Liver (tissue), 9 donors: Measurements from ENCODE around the gene INTS6. TPM values are rescaled to one million over a fixed set of nuclear protein-coding genes. Genes with fewer than 3 reads are reported as not detected.

Source experiments
- DNase-seq: peaks from one replicate; pipeline ENCODE4 v3.0.0-alpha.2; 2017; ENCODE audit warnings: low spot score
- H3K27ac ChIP-seq, 2 donors: one replicate each; pipeline ENCODE4 v1.7.0; 2013; ENCODE audit warnings: inconsistent platforms in 2 of 2, low read length in 2 of 2, control low read depth in 1 of 2, low read depth in 1 of 2, mild to moderate bottlenecking in 1 of 2
- H3K27me3 ChIP-seq, 4 donors: one replicate each; pipeline versions ENCODE4 v1.6.1 to v1.7.0; 2013; ENCODE audit warnings: low read length in 3 of 4, inconsistent platforms in 1 of 4, mild to moderate bottlenecking in 1 of 4, moderate library complexity in 1 of 4; ENCODE audit not compliant: control insufficient read depth in 4 of 4, insufficient read depth in 4 of 4
- H3K36me3 ChIP-seq, 4 donors: one replicate each; pipeline versions ENCODE4 v1.6.1 to v1.7.0; 2013; ENCODE audit warnings: low read length in 3 of 4, mild to moderate bottlenecking in 3 of 4, low read depth in 1 of 4, moderate library complexity in 1 of 4; ENCODE audit not compliant: control insufficient read depth in 4 of 4, insufficient read depth in 3 of 4
- H3K4me1 ChIP-seq, 4 donors: one replicate each; pipeline versions ENCODE4 v1.6.1 to v1.7.0; 2013; ENCODE audit warnings: low read length in 3 of 4, mild to moderate bottlenecking in 3 of 4, moderate library complexity in 1 of 4; ENCODE audit not compliant: control insufficient read depth in 4 of 4, insufficient read depth in 4 of 4
- H3K4me3 ChIP-seq, 3 donors: one replicate each; pipeline versions ENCODE4 v1.6.1 to v1.7.0; 2013; ENCODE audit warnings: low read length in 3 of 3, control low read depth in 1 of 3, low read depth in 1 of 3, mild to moderate bottlenecking in 1 of 3
- H3K9ac ChIP-seq, 2 donors: one replicate each; pipeline ENCODE4 v1.7.0; 2013; ENCODE audit warnings: low read length in 2 of 2, mild to moderate bottlenecking in 2 of 2, moderate library complexity in 2 of 2, control low read depth in 1 of 2, low read depth in 1 of 2
- H3K9me3 ChIP-seq, 4 donors: one replicate each; pipeline versions ENCODE4 v1.6.1 to v1.7.0; 2013; ENCODE audit warnings: low read length in 3 of 4; ENCODE audit not compliant: control insufficient read depth in 4 of 4
- EGR1 ChIP-seq, 2 donors: IDR thresholded peaks; 2 replicates each; pipeline ENCODE4 v1.6.1; 2016 to 2018; ENCODE audit warnings: antibody characterized with exemption in 2 of 2, low read depth in 2 of 2
- FOXA1 ChIP-seq: IDR thresholded peaks from 2 replicates; pipeline ENCODE4 v1.6.1; 2016; ENCODE audit warnings: antibody characterized with exemption
- FOXA2 ChIP-seq: IDR thresholded peaks from 2 replicates; pipeline ENCODE4 v1.6.1; 2016; ENCODE audit warnings: antibody characterized with exemption
- GABPA ChIP-seq, 2 donors: IDR thresholded peaks in 1 of 2; conservative IDR thresholded peaks in 1 of 2; 2 replicates each; pipeline ENCODE4 v1.6.1; 2016; ENCODE audit warnings: antibody characterized with exemption in 2 of 2, mild to moderate bottlenecking in 1 of 2, moderate library complexity in 1 of 2
- HNF4A ChIP-seq, 2 donors: conservative IDR thresholded peaks; 2 replicates each; pipeline ENCODE4 v1.6.1; 2016; ENCODE audit warnings: antibody characterized with exemption in 2 of 2, mild to moderate bottlenecking in 2 of 2
- JUND ChIP-seq, 2 donors: IDR thresholded peaks; 2 replicates each; pipeline ENCODE4 v1.6.1; 2016; ENCODE audit warnings: antibody characterized with exemption in 2 of 2
- RXRA ChIP-seq, 2 donors: IDR thresholded peaks; 2 replicates each; pipeline ENCODE4 v1.6.1; 2017 to 2018; ENCODE audit warnings: antibody characterized with exemption in 2 of 2, mild to moderate bottlenecking in 1 of 2
- TAF1 ChIP-seq: conservative IDR thresholded peaks from 2 replicates; pipeline ENCODE4 v1.6.1; 2016; ENCODE audit warnings: antibody characterized with exemption, mild to moderate bottlenecking
- YY1 ChIP-seq: IDR thresholded peaks from 2 replicates; pipeline ENCODE4 v1.6.1; 2016; ENCODE audit warnings: antibody characterized with exemption, mild to moderate bottlenecking
- WGBS: extraction: QIAGEN DNeasy Blood & Tissue Kit; methylation state at CpG from one replicate; pipeline ENCODE4 v1.1.7; 2013; 5-methylcytosine and 5-hydroxymethylcytosine counted together
- polyA plus RNA-seq, 2 donors: library from polyadenylated mRNA; stranded (reverse) in 1 of 2; unstranded in 1 of 2; fragments of 200-250 nt in 1 of 2; fragments of >200 nt in 1 of 2; fragmentation: Nextera tagmentation in 1 of 2; extraction: Ambion mirVana in 1 of 2; gene quantifications; one replicate each; pipeline versions ENCODE4 v1.2.1 to v1.2.3, GENCODE V29; 2013 to 2015
- total RNA-seq, 2 donors: library from RNA; depleted of rRNA; stranded (reverse); fragments of >200 nt; gene quantifications; one replicate each; pipeline ENCODE4 v1.2.3, GENCODE V29; 2014
- TF ChIP-seq, protein P1 (sequence below): IDR thresholded peaks from 2 replicates; pipeline ENCODE4 v1.6.1; 2016; ENCODE audit warnings: antibody characterized with exemption
- TF ChIP-seq, protein P2 (sequence below): IDR thresholded peaks from 2 replicates; pipeline ENCODE4 v1.6.1; 2016; ENCODE audit warnings: antibody characterized with exemption
- TF ChIP-seq, protein P3 (sequence below): fragments of 150-350 bp; IDR thresholded peaks from 2 replicates; pipeline ENCODE4 v1.5.1; 2017; ENCODE audit warnings: improper control_type of control experiment, low read depth, low read length; ENCODE audit not compliant: missing input control
- TF ChIP-seq, protein P4 (sequence below): IDR thresholded peaks from 2 replicates; pipeline ENCODE4 v1.6.1; 2016; ENCODE audit warnings: antibody characterized with exemption
- donor health status: healthy.
- donor health status: healthy.
- donor health status: healthy.
- donor health status: healthy.
- donor health status: healthy.

Gene INTS6
- total and polyA plus RNA-seq, 4 donors = 11.4 to 61.4 (median 18.8) TPM

DNA sequence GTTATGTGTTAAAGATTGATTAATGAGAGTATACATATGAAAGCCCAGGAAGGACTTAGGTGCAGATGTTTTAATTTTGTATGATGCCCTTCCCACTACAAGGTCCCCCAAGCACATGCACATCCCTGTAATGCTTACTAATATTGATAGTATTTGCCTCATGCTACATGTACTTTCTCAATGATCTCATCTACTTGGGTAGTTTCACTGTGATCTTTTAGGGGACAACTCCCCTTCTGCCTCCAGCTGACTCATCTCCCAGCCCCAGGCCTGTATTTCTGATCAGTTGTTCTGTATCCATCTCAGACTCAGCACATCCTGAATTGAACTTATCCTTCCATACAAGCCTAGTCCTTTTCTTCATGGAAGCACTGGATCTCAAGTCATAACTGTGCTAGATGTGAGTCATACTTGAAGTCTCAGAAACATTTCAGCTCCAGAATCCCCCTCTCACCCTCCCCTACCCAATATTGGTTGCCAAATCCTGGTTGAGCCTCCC is 49.4 kb upstream of the INTS6 start:
- Histone ChIP-seq H3K9me3 (no peaks in the 10 kb centered on the region), H3K4me1 (peaks cover 3 to 12% (median 8%) of the 10 kb centered on the region in 4 donors), H3K27ac (no peak overlapping the region), H3K9ac (no peak overlapping the region), H3K27me3 (no peaks in the 10 kb centered on the region), H3K4me3 (no peak overlapping the region), H3K36me3 (no peaks in the 10 kb centered on the region)
- no peak for DNase-seq
- TF ChIP-seq, protein P1, sequence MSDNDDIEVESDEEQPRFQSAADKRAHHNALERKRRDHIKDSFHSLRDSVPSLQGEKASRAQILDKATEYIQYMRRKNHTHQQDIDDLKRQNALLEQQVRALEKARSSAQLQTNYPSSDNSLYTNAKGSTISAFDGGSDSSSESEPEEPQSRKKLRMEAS = no peak
- TF ChIP-seq TAF1 (no peak), GABPA (IDR thresholded peaks at IDR 0.05 in 1 of 2, conservative IDR thresholded peaks at IDR 0.05 in 1 of 2) (no peak)
- TF ChIP-seq, protein P2, sequence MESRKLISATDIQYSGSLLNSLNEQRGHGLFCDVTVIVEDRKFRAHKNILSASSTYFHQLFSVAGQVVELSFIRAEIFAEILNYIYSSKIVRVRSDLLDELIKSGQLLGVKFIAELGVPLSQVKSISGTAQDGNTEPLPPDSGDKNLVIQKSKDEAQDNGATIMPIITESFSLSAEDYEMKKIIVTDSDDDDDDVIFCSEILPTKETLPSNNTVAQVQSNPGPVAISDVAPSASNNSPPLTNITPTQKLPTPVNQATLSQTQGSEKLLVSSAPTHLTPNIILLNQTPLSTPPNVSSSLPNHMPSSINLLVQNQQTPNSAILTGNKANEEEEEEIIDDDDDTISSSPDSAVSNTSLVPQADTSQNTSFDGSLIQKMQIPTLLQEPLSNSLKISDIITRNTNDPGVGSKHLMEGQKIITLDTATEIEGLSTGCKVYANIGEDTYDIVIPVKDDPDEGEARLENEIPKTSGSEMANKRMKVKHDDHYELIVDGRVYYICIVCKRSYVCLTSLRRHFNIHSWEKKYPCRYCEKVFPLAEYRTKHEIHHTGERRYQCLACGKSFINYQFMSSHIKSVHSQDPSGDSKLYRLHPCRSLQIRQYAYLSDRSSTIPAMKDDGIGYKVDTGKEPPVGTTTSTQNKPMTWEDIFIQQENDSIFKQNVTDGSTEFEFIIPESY = no peak

DNA sequence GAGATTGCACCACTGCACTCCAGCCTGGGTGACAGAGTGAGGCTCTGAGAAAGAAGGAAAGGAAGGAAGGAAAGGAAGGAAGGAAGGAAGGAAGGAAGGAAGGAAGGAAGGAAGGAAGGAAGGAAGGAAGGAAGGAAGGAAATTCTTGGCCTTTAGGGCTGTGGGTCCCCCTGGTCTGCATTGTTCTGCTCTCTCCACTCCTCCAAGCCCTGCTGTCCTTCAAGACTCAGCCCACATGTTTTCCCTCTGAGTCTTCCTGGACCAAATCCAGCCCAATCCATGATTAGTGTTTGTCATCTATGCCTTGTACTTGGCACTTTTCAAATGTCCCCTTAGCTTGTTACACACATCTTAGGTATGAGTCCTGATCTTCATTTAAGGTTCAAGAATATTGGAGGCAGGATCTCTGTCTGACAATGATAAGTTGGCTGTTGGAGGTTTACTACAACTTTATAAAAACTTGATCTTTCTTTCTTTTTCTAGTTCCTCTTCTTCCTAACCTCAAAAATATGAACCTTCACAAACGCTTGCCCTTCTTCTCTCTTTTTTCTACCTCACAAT is 48.8 kb upstream of the INTS6 start:
- Histone ChIP-seq H3K4me1 (peaks cover 3 to 12% (median 8%) of the 10 kb centered on the region in 4 donors), H3K27me3 (no peaks in the 10 kb centered on the region), H3K9ac (no peak overlapping the region), H3K4me3 (no peak overlapping the region), H3K27ac (no peak overlapping the region), H3K9me3 (no peaks in the 10 kb centered on the region), H3K36me3 (no peaks in the 10 kb centered on the region)
- DNase-seq = no peak
- TF ChIP-seq, protein P2 = no peak
- TF ChIP-seq, protein P3, sequence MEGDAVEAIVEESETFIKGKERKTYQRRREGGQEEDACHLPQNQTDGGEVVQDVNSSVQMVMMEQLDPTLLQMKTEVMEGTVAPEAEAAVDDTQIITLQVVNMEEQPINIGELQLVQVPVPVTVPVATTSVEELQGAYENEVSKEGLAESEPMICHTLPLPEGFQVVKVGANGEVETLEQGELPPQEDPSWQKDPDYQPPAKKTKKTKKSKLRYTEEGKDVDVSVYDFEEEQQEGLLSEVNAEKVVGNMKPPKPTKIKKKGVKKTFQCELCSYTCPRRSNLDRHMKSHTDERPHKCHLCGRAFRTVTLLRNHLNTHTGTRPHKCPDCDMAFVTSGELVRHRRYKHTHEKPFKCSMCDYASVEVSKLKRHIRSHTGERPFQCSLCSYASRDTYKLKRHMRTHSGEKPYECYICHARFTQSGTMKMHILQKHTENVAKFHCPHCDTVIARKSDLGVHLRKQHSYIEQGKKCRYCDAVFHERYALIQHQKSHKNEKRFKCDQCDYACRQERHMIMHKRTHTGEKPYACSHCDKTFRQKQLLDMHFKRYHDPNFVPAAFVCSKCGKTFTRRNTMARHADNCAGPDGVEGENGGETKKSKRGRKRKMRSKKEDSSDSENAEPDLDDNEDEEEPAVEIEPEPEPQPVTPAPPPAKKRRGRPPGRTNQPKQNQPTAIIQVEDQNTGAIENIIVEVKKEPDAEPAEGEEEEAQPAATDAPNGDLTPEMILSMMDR = no peak
- TF ChIP-seq, protein P1 = no peak
- TF ChIP-seq GABPA (IDR thresholded peaks at IDR 0.05 in 1 of 2, conservative IDR thresholded peaks at IDR 0.05 in 1 of 2) (no peak), TAF1 (no peak), RXRA (IDR thresholded peaks at IDR 0.05) (no peak)
- TF ChIP-seq, protein P4, sequence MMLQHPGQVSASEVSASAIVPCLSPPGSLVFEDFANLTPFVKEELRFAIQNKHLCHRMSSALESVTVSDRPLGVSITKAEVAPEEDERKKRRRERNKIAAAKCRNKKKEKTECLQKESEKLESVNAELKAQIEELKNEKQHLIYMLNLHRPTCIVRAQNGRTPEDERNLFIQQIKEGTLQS = no peak
- 79% methylated on average over 1 of the region's 1 CpG for whole genome bisulfite sequencing

DNA sequence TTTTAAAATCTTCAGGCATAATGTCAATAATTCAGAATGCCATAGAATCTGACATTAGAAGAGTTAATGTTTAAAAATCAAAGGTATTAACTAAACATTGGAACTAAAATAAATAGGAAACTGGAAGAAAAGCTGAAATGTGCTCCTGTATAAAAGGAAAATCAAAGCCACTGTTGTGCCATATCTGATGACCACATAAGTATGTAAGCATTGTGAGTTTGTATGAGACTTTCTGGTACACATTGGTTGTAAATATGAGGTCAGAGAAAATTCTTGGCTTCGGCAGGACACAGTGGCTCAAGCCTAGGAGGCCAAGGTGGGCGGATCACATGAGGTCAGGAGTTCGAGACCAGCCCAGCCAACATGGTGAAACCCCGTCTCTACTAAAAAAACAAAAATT is 48.3 kb upstream of the INTS6 start:
- no peak overlapping the region for H3K27ac ChIP-seq
- WGBS = 40% methylated on average over 4 of the region's 4 CpGs
- no peak for DNase-seq
- TF ChIP-seq HNF4A (conservative IDR thresholded peaks at IDR 0.05) = peak; percentile 44 to 54
- TF ChIP-seq RXRA (IDR thresholded peaks at IDR 0.05) = peak; percentile 53 to 62
- TF ChIP-seq, protein P2 = no peak
- TF ChIP-seq FOXA2 = peak; percentile 84
- TF ChIP-seq YY1 = no peak
- peak; percentile 12 to 63 for TF ChIP-seq JUND (IDR thresholded peaks at IDR 0.05)
- TF ChIP-seq FOXA1 = peak; percentile 61
- TF ChIP-seq EGR1 (IDR thresholded peaks at IDR 0.05; ENCODE audit: low read depth in 2 of 2) = peak; percentile 47 to 65
- no peak for TF ChIP-seq TAF1

More for the DNA sequence above, 48.3 kb upstream of the INTS6 start:
- Histone ChIP-seq H3K9ac (no peak overlapping the region), H3K27me3 (no peaks in the 10 kb centered on the region), H3K36me3 (no peaks in the 10 kb centered on the region), H3K4me3 (no peak overlapping the region), H3K9me3 (no peaks in the 10 kb centered on the region), H3K4me1 (peaks cover 3 to 12% (median 8%) of the 10 kb centered on the region in 4 donors)
